Motor neuron (in vitro differentiated cells): ENCODE results near the gene IGF2BP1. TPM values are rescaled to one million over a fixed set of nuclear protein-coding genes. Genes with fewer than 3 reads are reported as not detected.

Experiments
- ATAC-seq, 8 experiments: fragments of 200-7000 bp; cut with Tn5 transposase; replicated peaks in 6 of 8; 2 replicates each; pipeline ENCODE4 v1.8.0; 2021; ENCODE audit warnings: mild to moderate bottlenecking in 8 of 8, moderate library complexity in 8 of 8
- H3K27ac ChIP-seq, 2 donors: fragments of 250-450 bp; sonication (Bioruptor Pico); 2 replicates each; pipeline ENCODE4 v1.9.0; 2021; ENCODE audit warnings: antibody characterized with exemption in 2 of 2, mild to moderate bottlenecking in 2 of 2, moderate library complexity in 1 of 2
- H3K4me1 ChIP-seq, 2 donors: fragments of 250-450 bp; sonication (Bioruptor Pico); replicated peaks in 1 of 2; 2 replicates each; pipeline ENCODE4 v1.6.1; 2021; ENCODE audit warnings: antibody characterized with exemption in 2 of 2, mild to moderate bottlenecking in 2 of 2, moderate library complexity in 1 of 2
- H3K4me3 ChIP-seq, 5 donors: fragments of 250-450 bp; sonication (Bioruptor Pico); 2 replicates each; pipeline ENCODE4 v1.9.0; 2021; ENCODE audit warnings: antibody characterized with exemption in 5 of 5, mild to moderate bottlenecking in 5 of 5, moderate library complexity in 4 of 5
- WGBS, 10 experiments: fragments of 450-650 bp; shearing (Covaris generic); methylation state at CpG; one replicate each; pipeline ENCODE4 v1.0.0; 2022; 5-methylcytosine and 5-hydroxymethylcytosine counted together
- in situ Hi-C, 9 experiments: fragments of 400-800 bp; cut with MboI; loops; one replicate each; pipeline ENCODE4 v1.15.0; 2021; ENCODE audit warnings: low sequenced_read_pairs in 9 of 9, low pct_unique_long_range_greater_than_20kb in 2 of 9; ENCODE audit not compliant: unreplicated experiment in 9 of 9
- total RNA-seq, 8 experiments: library from RNA; unstranded; fragments of 300-600 nt; gene quantifications; 2 replicates each; pipeline versions ENCODE4 v1.2.3 to v1.2.4, GENCODE V29; 2022

IGF2BP1 gene
- total RNA-seq, result 100 to 1,000 TPM in 1 of 8 experiments, 10 to 100 TPM in 6, 1 to 10 TPM in 1; 4.0 to 107 (median 18.1) TPM

DNA sequence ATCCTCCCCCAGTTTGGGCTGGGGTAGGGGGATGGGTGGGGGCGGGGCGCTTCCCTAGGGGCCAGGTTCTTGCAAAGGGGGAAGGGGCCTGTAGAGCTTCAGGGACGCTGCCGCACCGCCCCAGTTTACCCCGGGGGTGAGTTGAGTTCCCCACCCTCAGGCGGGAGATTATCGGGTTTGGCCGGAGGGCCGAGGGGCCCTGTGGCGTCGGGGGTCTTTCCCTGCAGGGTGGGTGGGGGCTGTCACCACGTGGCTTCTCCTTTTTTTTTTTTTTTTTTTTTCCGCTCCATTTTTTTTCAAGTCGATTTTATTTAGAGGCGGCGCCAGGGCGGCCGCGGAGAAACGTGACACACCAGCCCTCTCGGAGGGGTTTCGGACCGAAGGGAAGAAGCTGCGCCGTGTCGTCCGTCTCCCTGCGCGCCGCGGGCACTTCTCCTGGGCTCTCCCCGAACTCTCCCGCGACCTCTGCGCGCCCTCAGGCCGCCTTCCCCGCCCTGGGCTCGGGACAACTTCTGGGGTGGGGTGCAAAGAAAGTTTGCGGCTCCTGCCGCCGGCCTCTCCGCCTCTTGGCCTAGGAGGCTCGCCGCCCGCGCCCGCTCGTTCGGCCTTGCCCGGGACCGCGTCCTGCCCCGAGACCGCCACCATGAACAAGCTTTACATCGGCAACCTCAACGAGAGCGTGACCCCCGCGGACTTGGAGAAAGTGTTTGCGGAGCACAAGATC lies at the start of gene IGF2BP1:
Gene IGF2BP1, plus strand, starts transcription at position 283 of the 724 bp plus-strand sequence. Its CDS starts 361 bp downstream, at position 644.
- WGBS, 10 experiments, result 0 to 1% (median 0%) methylated on average over 3 to 19 of the region's 62 CpGs; no CpG with 5 or more reads in 7 of the 10 experiments

DNA sequence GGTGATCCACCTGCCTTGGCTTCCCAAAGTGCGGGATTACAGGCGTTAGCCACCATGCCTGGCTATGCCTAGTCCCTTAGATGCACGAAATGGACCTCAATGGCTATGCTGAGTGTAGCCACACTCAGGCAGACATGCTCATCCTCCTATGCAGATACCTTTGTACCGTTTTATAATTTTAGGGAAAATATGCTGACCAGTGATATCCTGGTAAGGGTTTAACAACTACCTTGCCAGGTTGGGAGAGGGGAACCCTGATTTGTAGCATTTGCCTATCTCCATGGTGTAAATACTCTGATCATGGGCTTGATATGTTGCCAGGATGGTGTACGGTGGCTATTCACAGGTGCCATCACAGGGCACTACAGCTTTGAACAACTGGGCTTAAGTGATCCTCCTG lies 45.6 kb upstream of the IGF2BP1 start:
- Histone ChIP-seq H3K4me3 (no peak overlapping the region), H3K27ac (no peak overlapping the region), H3K4me1 (peaks cover 0 to 16% of the 10 kb centered on the region in 2 donors)
- 40 to 100% (median 80%) methylated on average over 1 to 3 of the region's 5 CpGs; no CpG with 5 or more reads in 5 of the 10 experiments for WGBS, 10 experiments
- in situ Hi-C loops, result loop anchor here in 1 of 9 experiments (10.0 kb wide), 1 partner anchor 73 kb away; no protein-coding TSS in a partner anchor
- ATAC-seq, result no peak

More for the DNA sequence above, at the start of gene IGF2BP1:
- H3K4me3 ChIP-seq, result peak within 1 kb of the TSS; percentile 77 to 95 (median 88)
- peak within 1 kb of the TSS; percentile 95 to 96 for H3K27ac ChIP-seq
- in situ Hi-C loops, result no loop called here
- peak; percentile 20 to 74 (median 30) for ATAC-seq
- peaks cover 0 to 13% of the 10 kb centered on the region in 2 donors for H3K4me1 ChIP-seq

- 0 to 56% (median 29%) methylated on average over 1 to 5 of the region's 5 CpGs for WGBS, 10 experiments
- in situ Hi-C loops, result loop anchor here in 1 of 9 experiments (10.0 kb wide), 1 partner anchor 72 kb away; no protein-coding TSS in a partner anchor
- Histone ChIP-seq H3K4me1 (peaks cover 0 to 16% of the 10 kb centered on the region in 2 donors), H3K4me3 (no peak overlapping the region), H3K27ac (no peak overlapping the region)
- ATAC-seq, result peak in 6 of 8 experiments; percentile 13 to 94 (median 80)
These were observed 44.3 kb upstream of the IGF2BP1 start for GRCh38 chr17:48952904-48953303.

DNA sequence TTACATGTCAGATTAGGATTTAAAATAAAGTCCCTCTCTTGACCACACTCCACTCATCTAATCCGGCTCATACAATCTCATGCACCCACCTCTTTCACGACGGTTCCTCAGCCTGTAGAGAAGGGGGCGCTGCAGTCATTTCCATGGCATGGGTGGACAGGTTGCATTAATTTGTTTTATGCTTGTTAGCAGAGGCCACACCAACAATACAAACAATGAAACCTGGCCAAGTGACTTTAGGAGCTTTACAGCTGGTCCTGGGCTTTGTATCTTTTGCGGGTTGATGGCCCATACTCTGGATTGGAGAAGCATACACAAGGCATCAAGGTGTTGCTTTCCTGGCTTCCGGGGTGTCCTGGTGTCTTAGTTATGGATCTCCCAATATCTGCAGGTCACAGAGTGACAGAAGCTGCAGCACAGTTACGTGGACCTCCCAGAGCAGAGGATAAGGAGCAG lies 42.9 kb upstream of the IGF2BP1 start:
- H3K27ac ChIP-seq, result no peak overlapping the region
- in situ Hi-C loops, result loop anchor here in 1 of 9 experiments (10.0 kb wide), 1 partner anchor 70 kb away; no protein-coding TSS in a partner anchor
- no peak overlapping the region for H3K4me3 ChIP-seq
- peak; percentile 45 to 94 (median 74) for ATAC-seq
- peaks cover 0 to 16% of the 10 kb centered on the region in 2 donors for H3K4me1 ChIP-seq
- WGBS, 10 experiments, result 20 to 80% (median 49%) methylated on average over 1 to 7 of the region's 7 CpGs; no CpG with 5 or more reads in 2 of the 10 experiments

GRCh38 chr17:48960834-48961515 lies 36.2 kb upstream of the IGF2BP1 start:
- in situ Hi-C loops, result no loop called here
- H3K4me1 ChIP-seq, result peaks cover 10 to 15% of the 10 kb centered on the region in 2 donors
- peak; percentile 39 to 91 (median 64) for ATAC-seq

DNA sequence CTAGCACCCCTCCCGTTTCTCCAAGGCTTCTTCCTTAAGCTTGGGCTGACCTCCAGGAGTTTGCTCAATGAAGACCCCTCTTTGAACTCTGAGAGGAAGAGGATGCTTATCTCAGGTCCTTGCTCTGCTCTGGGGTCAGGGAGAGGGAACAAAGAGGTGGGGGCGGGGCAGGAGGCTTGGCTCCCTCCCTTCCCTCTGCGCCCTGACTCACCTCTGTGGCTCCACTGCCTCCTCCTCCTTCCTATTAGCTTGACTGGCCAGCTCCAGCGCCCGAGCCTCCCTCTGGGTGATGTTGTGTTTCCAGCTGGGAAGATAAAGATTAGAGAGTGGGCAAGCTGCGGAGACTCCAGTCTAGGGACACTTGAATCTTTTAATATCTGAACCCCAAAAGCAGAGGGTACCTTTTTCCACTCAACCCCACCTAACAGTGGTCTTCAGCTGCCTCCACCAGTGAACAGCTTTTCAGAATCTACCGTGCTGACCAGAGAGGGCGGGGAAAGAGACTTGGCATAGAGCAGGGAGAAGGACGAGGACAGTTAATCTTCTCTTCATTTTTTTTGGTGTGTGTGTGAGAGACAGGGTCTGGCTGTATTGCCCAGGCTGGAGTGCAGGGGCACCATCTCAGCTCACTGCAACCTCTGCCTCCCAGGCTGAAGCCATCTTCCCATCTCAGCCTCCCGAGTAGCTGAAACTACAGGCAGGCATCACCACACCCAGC lies 35.5 kb upstream of the IGF2BP1 start:
- Histone ChIP-seq H3K4me1 (peaks cover 10 to 15% of the 10 kb centered on the region in 2 donors), H3K4me3 (no peak overlapping the region), H3K27ac (no peak overlapping the region)
- WGBS, 10 experiments, result 0 to 100% (median 64%) methylated on average over 1 to 4 of the region's 10 CpGs; no CpG with 5 or more reads in 3 of the 10 experiments
- ATAC-seq, result peak in 7 of 8 experiments; percentile 81 to 96 (median 94)
- in situ Hi-C loops, result no loop called here

More at GRCh38 chr17:48960834-48961515, 36.2 kb upstream of the IGF2BP1 start:
- 17 to 54% (median 40%) methylated on average over 1 to 7 of the region's 11 CpGs; no CpG with 5 or more reads in 1 of the 10 experiments for WGBS, 10 experiments
- no peak overlapping the region for H3K4me3 ChIP-seq
- no peak overlapping the region for H3K27ac ChIP-seq

DNA sequence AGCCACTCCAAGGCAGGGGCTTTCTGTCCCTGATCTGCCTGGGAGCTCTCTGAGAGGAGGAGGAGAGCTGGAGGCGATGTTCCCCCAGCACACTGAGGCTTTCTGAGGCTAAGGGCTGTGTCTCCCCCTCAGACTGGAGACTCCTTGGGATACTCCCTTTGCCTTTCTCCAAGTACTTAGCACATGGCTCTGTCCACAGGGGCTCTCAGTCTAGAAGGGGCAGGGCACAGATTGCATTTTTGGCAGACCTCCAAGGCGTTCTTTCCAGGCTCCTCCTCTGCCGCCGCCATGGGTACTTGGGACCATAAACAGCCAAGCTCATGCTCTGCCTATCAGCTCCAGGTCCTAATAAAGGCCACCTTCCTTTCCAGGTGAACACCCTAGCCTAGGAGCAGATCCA lies 27.0 kb upstream of the IGF2BP1 start:
- H3K27ac ChIP-seq, result no peak overlapping the region
- in situ Hi-C loops, result no loop called here
- H3K4me3 ChIP-seq, result no peak overlapping the region
- H3K4me1 ChIP-seq, result peaks cover 0 to 10% of the 10 kb centered on the region in 2 donors
- 28 to 53% (median 40%) methylated on average over 1 to 4 of the region's 4 CpGs; no CpG with 5 or more reads in 7 of the 10 experiments for WGBS, 10 experiments
- peak in 4 of 8 experiments; percentile 9 to 82 (median 50) for ATAC-seq

GRCh38 chr17:48970865-48971687 lies 26.1 kb upstream of the IGF2BP1 start:
- WGBS, 10 experiments, result 67 to 100% (median 83%) methylated on average over 1 to 9 of the region's 12 CpGs; no CpG with 5 or more reads in 3 of the 10 experiments
- no peak for ATAC-seq

GRCh38 chr17:48972749-48973097 lies 24.5 kb upstream of the IGF2BP1 start:
- 0 to 100% (median 73%) methylated on average over 1 to 6 of the region's 7 CpGs; no CpG with 5 or more reads in 3 of the 10 experiments for WGBS, 10 experiments
- Histone ChIP-seq H3K27ac (no peak overlapping the region), H3K4me1 (peaks cover 0 to 10% of the 10 kb centered on the region in 2 donors), H3K4me3 (no peak overlapping the region)
- ATAC-seq, result no peak
- in situ Hi-C loops, result no loop called here

More at GRCh38 chr17:48970865-48971687, 26.1 kb upstream of the IGF2BP1 start:
- no peak overlapping the region for H3K27ac ChIP-seq
- H3K4me1 ChIP-seq, result peaks cover 0 to 10% of the 10 kb centered on the region in 2 donors
- in situ Hi-C loops, result no loop called here
- no peak overlapping the region for H3K4me3 ChIP-seq

GRCh38 chr17:48973806-48974205 lies 23.4 kb upstream of the IGF2BP1 start:
- no peak overlapping the region for H3K4me3 ChIP-seq
- H3K4me1 ChIP-seq, result peaks cover 0 to 10% of the 10 kb centered on the region in 2 donors
- 58 to 83% methylated on average over 1 to 2 of the region's 3 CpGs; no CpG with 5 or more reads in 8 of the 10 experiments for WGBS, 10 experiments
- H3K27ac ChIP-seq, result no peak overlapping the region
- in situ Hi-C loops, result no loop called here
- no peak for ATAC-seq

GRCh38 chr17:48981927-48982539 lies 15.2 kb upstream of the IGF2BP1 start:
- Histone ChIP-seq H3K27ac (no peak overlapping the region), H3K4me1 (no peaks in the 10 kb centered on the region), H3K4me3 (no peak overlapping the region)
- WGBS, 10 experiments, result 60 to 100% (median 87%) methylated on average over 1 to 3 of the region's 3 CpGs; no CpG with 5 or more reads in 6 of the 10 experiments
- ATAC-seq, result no peak
- in situ Hi-C loops, result no loop called here
